C1 segment of cervical spinal cord (tissue), 14 donors: ENCODE results near the gene RNF4.
"Not testable (repeated sequence)": the region's sequence is repeated elsewhere in the genome, so short reads cannot be mapped to it uniquely, and the experiment has no call there.

Source experiments
- DNase-seq, 14 donors: peaks; one replicate each; lab custom pipeline; 2025; lab: John Stamatoyannopoulos, UW

The RNF4 gene

GRCh38 chr4:2486981-2487380, 18.1 kb downstream of the RNF4 start:
- no peak for DNase-seq

DNA sequence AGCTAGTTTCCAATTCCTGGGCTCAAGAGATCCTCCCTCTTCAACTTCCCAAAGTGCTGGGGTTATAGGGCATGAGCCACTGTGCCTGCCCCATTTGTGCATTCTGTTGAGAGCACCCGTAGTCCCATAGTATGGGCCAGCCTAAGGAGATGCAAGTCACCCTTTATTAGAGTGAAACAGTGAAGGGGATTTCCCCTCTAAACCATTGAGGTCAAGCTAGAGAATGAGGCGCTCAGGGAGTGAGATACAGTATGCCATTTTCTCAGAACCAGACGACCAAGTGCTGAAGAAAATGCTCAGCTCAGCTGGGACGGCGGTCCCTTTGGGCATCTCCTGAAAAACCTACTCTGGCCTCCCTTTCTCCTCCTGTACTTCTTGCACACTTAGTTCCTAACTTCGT, 18.7 kb downstream of the RNF4 start:
- no peak for DNase-seq

DNA sequence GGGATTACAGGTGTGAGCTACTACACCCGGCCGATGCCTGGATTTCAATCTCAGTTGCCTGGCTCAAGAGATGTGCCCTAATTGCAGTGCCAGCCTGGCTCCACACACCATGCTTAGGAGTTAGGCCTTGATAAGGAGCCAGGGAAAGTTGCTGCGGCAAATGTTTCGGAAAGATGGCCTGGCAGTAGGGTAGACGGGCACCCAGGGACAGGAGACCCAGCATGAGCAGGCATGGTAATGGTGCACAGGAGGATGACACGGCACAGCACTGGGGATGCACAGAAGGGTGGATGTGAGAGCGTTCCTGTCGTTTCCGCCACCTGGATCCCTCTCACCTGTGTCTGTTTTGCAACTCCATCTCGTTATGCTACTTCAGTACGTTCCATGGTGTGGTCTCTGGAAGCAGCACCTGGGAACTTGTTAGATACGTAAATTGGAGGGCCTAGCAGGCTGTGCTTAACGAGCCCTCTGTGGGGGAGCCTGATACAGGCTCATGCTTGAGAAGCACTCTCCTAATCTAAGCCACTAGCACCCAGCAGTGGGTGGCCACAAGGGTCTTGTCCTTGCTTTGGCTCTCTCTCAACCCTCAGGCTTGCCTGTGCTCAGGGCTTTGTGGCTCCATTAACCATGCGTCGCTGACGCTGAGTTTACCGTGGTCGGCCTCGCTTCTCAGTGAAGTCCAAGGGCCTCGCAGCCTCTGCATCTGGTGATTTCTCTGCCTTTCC, 20.3 kb downstream of the RNF4 start:
- peak in 1 of 14 donors; percentile 40 for DNase-seq

GRCh38 chr4:2489841-2490552, 21.1 kb downstream of the RNF4 start:
- peak in 1 of 14 donors; percentile 40 for DNase-seq

GRCh38 chr4:2492970-2493369, 24.1 kb downstream of the RNF4 start:
- DNase-seq = no peak

GRCh38 chr4:2494992-2495391, 26.1 kb downstream of the RNF4 start:
- DNase-seq = no peak

DNA sequence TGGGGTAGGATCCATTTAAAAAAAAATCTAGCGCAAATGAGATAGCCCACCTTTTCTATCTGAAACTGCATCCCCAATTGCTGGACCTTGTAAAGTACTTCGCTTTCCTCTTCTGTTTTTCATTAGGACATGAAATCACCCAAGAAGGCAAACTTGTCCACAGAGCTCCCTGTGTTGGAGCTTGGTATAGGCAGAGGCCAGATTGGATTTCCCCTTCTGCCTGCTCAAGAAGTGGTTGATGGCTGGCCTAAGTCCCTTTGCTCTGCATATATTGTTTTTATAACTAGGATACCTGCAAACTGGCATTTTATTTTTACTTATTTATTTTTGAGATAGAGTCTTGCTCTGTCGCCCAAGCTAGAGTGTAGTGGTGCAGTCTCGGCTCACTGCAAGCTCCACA, 28.4 kb downstream of the RNF4 start:
- DNase-seq = no peak

DNA sequence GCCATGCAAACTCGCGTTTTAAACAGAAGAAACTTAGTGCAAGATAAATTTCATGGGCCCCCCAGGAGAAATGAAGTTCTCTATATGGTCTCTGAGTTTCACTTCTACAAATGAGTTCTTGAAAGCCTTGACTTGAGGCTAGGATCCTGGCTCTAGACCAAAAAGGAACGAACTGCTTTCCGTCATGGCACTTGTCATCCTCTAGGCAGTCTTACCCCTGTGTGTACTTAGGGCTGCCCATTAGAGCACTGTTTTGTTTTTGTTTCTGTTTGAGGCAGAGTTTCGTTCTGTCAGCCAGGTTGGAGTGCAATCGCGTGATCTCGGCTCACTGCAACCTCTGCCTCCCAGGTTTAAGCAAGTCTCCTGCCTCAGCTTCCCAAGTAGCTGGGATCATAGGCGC, 29.0 kb downstream of the RNF4 start:
- DNase-seq = peak in 1 of 14 donors; percentile 17

GRCh38 chr4:2500547-2500946, 31.6 kb downstream of the RNF4 start:
- no peak for DNase-seq

DNA sequence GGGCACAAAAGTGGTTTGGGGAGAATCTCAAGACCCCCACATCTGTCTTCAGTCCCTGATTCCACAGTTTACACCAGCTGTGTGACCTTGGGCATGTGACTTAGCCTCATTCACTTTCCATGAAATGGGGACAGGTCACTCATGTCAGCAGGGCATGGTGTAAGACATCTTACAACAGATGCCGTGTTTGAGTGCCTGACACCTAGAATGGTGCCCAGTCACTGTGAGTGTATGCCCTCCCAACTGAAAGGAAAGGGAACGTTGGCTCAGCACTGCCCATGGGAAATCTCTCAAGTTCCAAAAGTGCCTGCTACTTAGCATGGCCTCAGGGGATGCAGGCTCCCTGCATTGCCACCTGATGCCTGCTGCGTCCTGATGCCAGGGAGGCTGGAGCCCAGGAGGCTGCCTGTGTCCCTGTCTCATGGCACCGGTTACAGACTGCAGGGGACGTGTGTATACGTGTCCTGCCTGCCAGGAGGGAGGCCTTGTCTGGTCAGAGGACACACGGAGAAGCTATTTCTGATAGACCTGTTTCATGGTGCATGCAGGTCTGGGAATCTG, 32.2 kb downstream of the RNF4 start:
- DNase-seq = no peak

DNA sequence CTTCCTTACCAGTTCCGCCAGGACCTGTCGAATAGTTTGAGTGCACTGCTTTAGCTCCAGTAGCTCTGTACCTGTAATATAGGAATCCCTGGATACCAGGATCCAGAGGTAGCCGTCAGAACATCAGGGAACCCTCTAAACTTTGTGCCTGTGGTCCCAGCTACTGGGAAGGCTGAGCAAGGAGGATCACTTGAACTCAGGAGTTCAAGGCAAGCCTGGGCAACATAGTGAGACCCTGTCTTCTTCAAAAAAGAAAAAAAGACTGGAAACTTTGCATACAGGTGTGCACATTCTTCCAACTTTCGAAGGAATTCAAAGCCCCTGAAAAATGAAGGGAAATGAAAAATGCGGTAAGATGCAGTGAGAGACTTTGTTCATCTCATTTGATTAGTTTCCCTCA, 34.9 kb downstream of the RNF4 start:
- no peak for DNase-seq

DNA sequence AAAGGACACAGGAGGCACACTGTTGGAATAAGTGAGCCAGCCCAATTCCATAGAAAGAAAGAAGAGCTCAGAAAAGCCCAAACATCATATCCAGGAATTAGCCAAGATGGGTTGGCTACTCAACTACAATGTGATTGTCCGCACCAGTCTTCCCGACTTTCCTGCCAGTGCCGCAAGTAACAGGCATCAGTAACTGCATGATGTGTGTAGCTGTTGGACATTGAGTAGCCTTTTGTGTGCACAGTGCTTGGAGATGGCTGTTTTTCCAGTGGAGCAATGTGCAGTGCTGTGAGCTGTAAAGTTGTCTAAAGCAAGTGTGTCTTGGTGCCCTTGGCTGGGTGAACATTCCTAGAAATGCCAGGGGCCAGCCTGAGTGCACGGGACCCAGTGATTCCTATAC, 38.4 kb downstream of the RNF4 start:
- no peak for DNase-seq

- no peak for DNase-seq
These were observed 38.9 kb downstream of the RNF4 start for GRCh38 chr4:2507855-2508254.

DNA sequence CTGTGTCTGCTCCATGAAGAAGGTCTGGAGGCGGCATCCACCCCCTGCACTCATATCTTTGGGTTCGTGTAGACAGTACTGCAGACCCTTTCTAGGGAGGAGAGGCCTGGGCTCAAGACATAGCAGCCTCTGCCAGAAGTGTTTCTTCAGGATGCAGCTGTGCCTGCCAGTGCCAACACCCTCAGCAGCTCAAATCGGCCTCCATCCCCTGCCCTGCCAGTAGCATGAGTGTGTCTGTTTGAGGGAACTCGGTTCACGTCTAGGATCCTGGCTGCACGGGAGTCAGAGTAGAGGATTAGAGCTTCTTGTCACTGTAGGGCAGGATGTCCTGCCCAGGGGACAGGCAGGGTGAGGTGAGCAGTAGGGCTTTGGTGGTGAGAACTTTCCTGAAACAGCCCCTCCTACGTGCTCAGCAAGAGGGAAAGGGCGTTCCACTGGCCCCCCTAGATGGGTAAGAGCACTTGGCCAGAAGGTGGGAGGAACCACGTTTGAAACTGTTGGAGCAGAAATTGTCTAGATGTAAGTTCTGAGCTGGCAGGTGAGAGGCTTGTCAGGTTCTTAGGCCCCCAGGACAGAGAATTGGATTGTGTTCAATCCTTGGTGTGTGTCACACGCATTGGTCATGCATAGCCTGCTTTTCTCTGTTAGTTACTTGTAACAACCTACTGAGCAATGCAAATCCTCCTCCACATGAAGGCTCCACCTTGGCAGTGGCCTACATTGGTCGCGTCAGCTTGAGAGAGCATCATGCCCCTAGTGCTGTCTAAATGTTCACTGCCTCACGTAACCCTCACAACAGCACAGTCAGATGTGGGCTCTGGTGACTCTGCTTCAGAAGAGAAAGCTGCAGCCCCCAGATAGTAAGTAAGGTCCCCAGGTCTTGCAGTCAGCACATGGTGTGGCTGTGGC, 41.7 kb downstream of the RNF4 start:
- DNase-seq = no peak

DNA sequence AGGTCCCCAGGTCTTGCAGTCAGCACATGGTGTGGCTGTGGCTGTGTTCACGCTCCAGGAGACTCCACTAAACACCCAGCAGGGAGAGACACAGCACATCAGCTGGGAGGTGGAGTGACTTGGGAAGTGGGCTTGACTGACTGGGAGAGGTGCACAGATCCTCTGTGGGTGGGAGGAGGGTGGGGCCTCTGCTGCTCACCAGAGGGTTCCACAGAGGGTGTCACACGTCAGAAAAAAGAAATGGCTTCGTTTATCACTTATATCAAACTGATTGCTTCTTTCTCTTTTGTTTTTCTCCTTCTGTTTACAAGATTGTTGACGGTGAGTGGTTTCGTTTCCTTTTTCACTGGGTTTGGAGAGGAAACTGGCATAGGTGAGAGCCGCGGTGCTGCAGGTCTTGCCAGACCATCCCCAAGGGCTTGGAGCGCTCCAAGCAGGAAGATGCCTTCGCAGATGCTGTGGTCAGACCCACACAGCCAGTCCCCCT, 42.8 kb downstream of the RNF4 start:
- no peak for DNase-seq

DNA sequence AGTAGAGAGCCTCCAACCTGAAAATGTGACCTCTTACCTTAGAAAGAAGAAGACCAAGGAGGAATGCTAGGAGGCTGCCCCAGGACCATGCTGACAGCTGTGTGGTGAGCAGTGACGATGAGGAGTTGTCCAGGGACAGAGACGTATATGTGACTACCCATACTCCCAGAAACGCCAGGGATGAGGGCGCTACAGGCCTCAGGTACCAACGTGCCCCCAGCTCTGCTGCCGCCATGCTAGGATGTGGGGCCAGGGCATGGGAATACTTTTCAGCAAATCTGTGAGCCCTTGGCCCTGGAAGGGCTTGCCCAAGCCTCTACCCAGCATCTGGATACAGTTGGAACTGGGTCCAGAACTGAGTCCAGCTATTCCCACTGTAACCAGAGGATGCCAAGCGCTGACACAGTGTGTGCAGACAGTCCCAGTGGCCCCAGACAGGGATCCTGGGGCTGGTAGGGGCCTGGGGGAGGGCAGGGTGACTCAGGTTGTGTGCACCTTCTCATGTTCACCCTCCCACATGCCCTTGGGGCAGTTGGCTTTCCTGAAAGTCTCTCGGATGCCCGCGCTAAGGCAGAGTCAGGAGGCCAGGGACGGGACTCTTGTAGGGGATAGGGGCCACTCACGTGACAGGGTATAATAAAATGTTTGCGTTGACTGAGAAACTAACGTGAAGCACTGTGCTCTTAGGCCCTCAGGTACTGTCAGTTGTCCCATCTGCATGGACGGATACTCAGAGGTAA, 43.7 kb downstream of the RNF4 start:
- DNase-seq = no peak

GRCh38 chr4:2514193-2514592, 45.3 kb downstream of the RNF4 start:
- DNase-seq = not testable (repeated sequence)

DNA sequence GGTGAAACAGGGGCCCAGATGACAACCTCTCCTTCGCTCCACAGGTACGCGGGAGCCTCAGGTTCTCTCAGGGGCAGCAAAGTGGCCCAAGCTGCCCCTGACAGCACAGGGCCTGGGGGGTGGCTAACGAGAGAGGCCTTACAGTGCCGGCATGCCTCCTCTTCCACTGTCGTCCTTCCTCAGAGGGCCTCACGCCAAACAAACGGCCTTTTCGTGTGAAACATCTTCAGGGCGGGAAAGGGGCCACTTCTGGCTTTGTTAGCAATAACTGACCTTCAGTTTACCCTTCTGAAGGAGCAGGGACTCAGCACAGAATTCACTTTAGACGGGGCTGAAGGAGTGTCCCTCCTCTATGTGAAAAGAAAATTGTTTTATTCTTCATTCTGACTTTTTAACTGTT, 46.0 kb downstream of the RNF4 start:
- DNase-seq = not testable (repeated sequence)

DNA sequence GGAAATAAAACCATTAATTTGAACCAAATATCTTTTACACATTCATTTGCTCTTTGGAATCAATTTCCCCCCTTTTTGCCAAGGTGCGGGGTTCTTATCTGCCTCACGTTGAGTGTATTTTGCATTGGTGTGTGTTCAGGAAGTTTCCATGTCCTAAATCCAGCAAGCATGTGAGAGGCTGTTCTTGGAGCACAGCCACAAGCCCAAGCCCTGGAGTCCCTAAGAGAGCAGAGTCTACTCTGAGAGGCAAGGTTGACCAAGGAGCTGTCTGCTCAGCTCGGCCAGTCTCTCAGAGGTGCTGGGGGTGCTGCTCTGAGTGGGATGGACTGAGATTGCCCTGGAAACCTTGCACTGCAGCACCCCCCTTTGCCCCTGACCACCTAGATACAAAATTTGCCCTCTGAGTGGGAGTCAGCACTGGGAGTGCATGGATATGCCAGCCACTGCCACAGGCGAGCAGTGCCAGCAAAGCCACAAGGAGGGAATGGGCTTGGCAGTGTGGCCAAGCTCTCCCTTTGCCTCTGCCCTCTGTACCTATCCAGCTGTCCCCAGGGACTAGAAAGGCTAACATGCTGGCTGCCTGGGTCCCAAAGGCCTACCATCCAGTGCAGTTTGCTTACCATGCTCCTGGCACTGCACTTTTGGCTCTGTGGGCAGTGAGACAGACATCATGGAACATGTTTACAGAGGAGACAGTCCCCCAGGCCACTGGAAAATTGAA, 47.1 kb downstream of the RNF4 start:
- no peak for DNase-seq

DNA sequence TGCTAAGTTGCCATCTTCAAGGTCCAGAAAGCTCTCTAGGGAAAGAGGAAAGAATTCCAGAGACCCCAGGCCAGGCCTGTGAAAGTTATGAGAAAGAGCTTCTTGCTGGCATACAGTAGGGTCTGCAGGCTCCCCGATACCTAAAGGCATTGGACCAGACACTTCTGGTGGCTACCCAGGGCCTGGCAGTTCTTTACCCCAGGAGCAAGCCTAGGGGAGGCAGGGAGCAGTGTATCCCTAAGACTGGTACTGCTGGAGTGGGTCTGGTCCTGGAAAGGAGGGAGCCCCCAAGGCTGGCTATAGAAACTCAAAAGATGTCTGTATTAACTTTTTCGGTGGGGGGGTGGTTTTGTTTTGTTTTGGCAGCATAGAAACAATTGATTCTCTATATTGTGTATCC, 47.7 kb downstream of the RNF4 start:
- DNase-seq = no peak
